8988T (cell line): ENCODE results near the gene WDR19.
"Not testable (repeated sequence)": the region's sequence is repeated elsewhere in the genome, so short reads cannot be mapped to it uniquely, and the experiment has no call there.

Experiments
- DNase-seq: peaks from one replicate; pipeline ENCODE4 v3.0.0; 2011

Gene WDR19

GRCh38 chr4:39233783-39234182, 51.5 kb downstream of the WDR19 start:
- DNase-seq = no peak

DNA sequence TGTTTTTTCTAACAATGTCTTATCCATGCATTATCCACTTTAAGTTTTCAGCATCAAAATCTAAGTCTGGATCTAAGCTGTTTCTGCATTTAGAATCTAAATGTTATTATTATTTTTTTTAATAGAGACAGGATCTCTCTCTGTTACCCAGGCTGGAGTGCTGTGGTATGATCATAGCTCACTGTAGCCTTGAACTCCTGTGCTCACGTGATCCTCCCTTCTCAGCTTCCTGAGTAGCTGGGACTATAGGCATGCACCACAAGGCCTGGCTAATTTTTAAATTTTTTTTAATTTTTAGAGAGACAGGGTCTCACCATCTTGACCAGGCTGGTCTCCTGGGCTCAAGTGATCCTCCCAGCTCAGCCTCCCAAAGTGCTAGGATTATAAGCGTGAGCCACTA, 52.7 kb downstream of the WDR19 start:
- DNase-seq = no peak

DNA sequence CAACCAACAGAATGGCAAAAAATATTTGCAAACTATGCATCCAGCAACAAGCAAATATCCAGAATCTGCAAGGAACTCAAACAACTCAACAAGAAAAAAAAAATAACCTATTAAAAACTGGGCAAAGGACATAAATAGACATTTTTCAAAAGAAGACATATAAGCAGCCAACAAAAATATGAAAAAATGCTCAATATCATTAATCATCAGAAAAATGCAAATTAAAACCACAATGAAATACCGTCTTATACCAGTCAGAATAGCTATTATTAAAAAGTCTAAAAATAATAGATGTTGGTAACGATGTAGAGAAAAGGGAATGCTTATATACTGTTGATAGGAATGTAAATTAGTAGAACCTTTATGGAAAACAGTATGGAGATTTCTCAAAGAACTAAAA, 53.4 kb downstream of the WDR19 start:
- no peak for DNase-seq

DNA sequence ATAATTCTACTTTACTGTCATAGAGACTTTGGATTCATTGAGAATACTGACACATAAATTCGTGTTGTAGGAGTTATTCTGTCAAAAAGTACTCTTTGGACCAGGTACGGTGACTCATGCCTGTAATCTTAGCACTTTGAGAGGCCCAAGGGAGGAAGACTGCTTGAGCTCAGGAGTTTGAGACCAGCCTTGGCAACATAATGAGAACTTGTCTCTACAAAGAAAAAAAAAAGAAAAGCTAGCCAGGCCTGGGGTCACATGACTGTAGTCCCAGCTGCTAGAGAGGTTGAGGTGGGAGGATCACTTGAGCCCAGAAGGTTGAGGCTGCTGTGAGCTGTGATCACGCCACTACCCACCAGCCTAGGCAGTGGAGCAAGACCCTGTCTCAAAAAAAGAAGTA, 54.9 kb downstream of the WDR19 start:
- no peak for DNase-seq

- DNase-seq = no peak
Measured at GRCh38 chr4:39243462-39243861, 61.1 kb downstream of the WDR19 start.

DNA sequence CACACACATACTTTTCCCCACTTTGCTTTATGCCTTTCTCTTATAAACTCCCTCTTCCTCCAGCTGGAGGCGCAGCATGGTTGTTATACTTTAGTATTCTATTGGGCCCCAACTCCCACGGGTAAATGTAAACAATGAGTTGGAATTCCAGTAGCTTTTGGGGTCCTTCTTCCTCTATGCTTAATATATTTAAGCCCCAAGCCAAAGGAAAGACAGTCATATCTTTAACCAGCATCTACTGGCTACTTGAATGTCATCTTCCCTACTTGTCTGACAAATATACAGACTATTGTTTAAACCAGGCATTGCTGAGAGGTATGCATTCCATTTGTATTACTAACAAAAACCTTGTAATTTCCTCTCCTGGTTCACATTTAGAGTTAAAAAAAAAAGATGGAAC, 72.9 kb downstream of the WDR19 start:
- DNase-seq = peak; percentile 28

GRCh38 chr4:39255871-39256270, 73.5 kb downstream of the WDR19 start:
- no peak for DNase-seq

- no peak for DNase-seq
Measured at GRCh38 chr4:39256436-39256835, 74.1 kb downstream of the WDR19 start.

DNA sequence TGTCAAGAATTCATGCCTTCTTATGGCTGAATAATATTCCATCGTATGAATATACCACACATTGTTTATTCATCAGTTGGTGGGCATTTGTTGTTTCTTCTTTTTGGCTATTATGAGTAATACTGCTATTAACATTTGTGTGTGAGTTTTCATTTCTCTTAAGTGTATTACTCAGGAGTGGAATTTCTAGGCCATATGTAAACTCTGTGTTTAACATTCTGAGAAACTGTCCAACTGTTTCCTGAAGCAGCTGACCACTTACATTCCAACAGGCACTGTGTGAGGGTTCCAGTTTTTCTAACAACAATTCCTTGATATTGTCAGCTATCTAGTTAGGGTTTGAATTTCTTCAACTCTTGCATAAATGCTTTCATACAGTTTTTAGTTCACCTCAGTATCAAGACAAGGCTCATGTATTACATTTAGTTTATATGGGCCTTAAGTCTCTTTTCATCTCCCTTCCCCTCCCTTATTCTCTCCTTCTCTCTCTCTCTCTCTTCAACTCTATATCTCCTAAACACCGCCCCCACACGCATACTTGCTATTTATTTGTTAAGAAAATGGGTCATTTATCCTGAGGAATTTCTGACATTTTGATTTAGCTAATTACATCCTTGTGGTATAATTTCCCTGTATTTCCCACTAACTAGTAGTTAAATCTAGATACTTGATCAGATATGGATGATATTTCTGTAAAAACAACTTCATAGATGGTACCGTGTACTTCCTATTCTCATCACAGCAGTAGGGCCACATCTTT, 77.4 kb downstream of the WDR19 start:
- no peak for DNase-seq

DNA sequence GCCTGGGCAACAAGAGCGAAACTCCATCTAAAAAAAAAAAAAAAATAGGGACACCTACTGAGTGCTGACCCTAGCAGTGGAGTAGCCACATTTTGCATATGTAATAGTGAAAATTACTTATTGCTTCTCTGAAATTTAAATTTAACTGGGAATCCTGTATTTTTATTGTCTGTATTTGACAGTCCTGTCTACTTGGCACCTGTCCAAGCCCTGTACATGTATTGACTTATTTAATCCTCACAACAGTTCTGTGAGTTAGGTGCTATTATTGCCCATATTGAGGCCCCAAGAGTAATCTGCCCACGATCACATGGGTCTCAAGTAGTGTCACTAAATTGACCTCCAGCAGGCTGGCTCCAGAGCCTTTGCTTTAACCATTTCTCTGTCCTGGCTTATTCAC, 81.6 kb downstream of the WDR19 start:
- no peak for DNase-seq

DNA sequence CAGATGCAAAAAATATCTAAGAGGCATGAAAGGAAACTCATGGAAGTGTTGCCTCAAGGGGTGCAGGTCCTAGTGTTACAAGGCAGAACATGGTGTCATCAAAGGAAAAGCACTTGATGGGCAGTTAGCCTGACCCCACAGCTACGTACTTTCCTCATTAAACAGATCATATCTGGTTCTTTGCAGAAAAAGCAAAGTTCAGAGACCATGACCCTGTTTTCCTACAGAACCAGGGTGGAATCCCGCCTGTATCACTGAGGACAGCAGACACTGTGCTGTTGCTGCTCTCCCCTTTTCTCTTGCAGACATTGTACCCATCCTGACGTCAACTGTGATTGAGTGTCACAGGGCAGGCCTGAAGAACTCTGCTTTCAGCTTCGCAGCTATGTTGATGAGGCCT, 92.2 kb downstream of the WDR19 start:
- no peak for DNase-seq

DNA sequence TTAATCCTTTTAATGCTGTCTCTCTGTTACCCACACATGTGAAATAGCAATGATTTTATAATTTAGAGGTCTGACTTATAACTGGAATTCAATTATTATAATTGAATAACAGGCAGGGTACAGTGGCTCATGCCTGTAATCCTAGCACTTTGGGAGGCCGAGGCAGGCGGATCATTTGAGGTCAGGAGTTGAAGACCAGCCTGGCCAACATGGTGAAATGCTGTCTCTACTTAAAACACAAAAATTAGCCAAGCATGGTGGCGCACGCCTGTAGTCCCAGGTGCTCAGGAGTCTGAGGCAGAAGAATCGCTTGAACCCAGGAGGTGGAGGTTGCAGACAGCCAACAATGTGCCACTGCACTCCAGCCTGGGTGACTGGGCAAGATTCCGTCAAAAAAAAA, 95.3 kb downstream of the WDR19 start:
- DNase-seq = not testable (repeated sequence)

DNA sequence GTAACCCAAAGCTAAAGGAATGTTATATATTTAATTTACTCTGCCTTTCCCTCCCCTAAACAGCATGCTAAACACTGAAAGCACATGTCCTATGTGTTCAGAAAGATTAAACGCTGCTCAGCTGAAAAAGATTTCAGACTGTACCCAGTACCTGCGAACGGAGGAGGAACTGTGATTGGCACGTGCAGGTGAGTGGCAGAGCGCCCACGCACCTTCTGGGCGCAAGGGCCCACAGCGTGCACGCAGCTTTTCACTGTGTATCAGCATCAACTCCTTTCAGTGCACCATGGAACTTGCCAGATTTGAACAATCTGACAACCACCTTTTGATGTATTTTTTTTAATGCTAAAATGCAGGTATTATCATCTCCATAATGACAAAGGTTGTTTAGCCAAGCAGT, 96.1 kb downstream of the WDR19 start:
- no peak for DNase-seq

DNA sequence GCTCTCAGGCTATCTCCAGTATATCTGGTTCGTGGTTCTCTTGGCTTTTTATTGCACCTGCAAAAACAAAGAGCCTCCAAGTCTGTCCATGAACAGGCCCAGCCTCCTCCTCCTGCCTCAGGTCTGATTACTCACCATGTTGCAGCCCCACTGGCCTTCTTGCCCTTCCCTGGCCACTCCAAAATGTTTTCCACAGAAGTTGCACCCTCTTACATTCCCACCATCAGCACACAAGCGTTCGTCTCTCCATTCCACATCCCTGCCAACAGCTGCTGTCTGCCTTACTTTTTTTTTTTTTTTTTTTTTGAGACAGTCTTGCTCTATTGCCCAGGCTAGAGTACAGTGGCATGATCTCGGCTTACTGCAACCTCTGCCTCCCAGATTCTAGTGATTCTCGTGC, 97.1 kb downstream of the WDR19 start:
- no peak for DNase-seq

DNA sequence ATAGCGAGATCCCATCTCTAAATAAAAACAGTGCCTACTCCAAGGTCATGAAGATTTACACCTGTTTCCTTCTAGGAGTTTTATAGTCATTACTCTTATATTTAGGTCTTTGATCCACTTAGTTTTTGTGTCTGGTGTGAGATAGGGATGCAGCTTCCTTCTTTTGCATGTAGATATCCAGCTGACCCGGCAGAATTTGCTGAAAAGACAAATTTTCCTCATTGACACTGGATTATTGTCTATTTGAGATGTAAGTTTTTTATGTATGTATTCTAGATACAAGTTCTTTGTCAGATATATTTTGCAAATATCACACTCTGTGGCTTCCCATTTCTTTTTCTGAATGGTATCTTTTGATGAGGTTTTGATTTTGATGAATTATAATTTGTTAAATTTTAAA, 98.4 kb downstream of the WDR19 start:
- no peak for DNase-seq

DNA sequence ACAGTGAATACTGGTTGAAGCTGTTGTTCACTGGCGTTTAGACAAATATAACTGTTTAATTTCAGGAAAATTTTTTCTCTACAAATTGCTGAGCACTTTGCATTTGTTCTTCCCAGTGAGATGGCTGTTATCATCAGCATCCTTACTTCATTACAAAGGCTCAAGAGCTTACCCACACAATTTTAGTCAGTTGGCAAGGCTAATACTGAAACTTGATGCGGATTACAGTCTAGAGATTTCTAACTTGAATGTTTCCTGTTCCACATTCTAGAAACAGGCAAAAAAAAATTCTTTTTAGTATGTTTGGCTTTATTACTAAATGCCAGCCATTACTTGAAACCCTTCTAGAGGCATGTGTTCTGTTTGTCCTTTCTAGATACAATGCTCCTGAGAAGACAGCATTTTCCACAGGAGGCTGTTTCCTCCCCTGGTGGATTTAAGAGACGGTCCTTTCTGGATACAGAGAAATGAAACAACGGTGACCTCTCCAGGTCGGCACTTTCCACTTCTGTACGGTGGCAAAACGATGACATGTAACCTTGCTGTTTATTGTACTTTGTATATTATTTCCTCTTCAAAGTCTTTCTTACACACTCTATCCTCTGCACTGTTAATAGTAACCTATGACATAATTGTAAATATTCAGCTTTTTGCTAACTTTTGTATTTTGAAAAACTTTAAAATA, 102.9 kb downstream of the WDR19 start:
- no peak for DNase-seq

DNA sequence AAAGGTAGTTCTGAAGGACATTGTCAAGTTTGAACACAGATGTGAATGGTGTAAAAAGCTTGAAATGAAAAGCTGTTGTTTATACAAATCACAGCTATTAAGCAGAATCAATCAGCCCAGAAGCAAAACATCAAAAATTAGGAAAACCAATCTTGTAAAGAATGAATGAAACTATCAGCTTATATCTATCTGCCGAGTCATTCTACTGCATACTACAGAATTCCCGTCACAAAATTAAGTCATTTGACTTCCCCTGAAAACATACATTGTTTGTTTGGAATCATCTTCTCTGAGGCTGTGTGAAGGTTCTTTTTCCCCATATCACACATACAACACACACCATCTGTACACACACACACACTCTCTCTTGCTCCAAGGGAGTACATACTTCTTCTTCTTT, 103.5 kb downstream of the WDR19 start:
- no peak for DNase-seq

- DNase-seq = no peak
Measured at GRCh38 chr4:39286263-39286662, 103.9 kb downstream of the WDR19 start.

DNA sequence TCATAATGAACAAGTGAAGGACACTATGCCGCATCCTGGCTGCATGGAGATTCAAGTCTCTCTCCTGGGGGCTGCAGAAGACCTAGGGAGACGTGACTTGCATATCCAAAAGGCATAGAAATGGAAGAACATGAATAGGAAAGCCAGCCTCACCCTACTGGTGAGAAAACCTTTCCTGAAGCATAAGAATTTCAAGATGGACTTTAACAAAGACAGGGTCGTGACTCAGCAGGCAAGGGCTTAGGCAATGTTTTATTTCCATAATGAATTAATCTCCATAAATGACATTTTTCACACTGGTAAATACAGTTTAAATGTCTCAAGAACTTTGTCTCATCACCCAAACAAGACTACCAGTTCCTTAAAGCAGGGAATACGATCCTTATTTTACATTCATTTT, 104.9 kb downstream of the WDR19 start:
- no peak for DNase-seq

DNA sequence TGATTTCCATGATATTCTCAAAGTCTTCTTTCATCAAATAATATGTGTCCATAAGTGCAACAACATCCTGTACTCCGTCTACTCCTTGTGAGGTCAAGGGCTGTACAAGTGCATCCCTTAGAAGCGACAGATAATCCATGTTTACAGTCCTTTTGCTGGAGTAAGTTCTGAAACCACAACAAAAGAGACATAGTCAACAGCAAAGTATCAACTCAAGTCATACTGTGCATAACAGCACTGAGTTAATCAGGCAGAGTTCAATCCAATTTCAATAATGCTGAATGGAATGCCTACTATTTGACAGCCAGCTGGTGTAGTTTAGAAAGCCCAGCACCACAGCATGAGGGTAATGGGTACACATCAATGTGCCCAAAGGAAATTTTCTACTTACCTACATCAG, 109.4 kb downstream of the WDR19 start:
- no peak for DNase-seq

DNA sequence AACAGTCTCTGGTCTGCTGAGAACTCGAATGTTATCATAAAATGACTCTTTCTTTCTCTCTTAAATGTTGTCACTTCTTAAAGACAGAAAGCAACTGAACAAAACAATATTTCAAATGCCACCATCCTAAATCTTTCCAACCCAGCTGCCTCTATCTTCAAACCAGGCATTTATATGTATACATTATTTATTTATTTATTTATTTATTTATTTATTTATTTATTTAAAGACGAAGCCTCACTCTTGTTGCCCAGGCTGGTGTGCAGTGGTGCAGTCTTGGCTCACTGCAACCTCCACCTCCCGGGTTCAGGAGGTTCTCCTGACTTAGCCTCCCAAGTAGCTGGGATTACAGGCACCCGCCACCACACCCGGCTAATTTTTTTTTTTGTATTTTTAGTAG, 110.1 kb downstream of the WDR19 start:
- not testable (repeated sequence) for DNase-seq

DNA sequence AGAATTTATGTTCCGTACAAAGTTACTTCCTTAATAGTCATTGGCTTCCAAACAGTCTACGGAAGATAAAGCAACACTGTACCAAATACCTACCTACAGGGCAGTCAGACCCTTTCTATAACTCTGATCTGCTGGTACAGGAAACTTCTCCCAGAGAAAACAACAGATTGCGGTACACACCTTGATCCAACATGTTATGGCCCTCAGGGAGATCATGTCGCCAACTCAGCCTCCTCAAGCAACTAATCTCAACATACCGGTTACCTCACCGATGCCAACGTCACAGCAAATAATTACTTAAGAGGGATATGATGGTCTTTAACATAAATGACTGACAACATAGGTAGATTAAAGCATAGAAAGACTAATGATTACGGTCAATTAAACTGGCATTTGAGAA, 113.5 kb downstream of the WDR19 start:
- DNase-seq = no peak

DNA sequence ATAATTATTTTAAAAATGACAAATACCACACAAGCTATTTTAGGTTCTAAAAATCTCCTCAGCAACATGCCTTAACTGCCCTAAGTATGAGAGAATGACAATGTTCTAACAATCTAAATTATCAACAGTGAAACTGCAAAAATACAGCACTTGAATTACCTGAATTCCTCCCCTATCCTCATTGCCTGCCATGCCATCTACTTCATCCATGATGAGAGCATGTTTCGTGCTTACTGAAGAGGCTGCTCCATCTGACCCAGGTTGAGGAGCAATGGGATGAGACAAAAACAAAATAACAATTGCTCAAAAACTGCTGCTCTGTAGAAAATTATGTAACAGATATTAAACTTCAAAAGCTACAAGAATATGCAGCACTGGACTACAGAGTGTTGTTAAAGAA, 120.6 kb downstream of the WDR19 start:
- DNase-seq = no peak

- no peak for DNase-seq
Measured at GRCh38 chr4:39303871-39304270, 121.5 kb downstream of the WDR19 start.

GRCh38 chr4:39304651-39305050, 122.3 kb downstream of the WDR19 start:
- DNase-seq = no peak
